Transverse colon (tissue), 4 donors: ENCODE data around the gene ACO1. TPM values are rescaled to one million over a fixed set of nuclear protein-coding genes. Genes with fewer than 3 reads are reported as not detected.

ENCODE experiments used
- DNase-seq: peaks from one replicate; pipeline ENCODE4 v3.0.0-alpha.2; 2019
- H3K27ac ChIP-seq, 4 donors: fragments of 200-600 bp; sonication (generic); 2 replicates each; pipeline ENCODE4 v1.5.1; 2016 to 2018; ENCODE audit warnings: inconsistent platforms in 4 of 4
- H3K27me3 ChIP-seq: fragments of 200-600 bp; sonication (generic); 2 replicates; pipeline ENCODE4 v1.5.1; 2017; ENCODE audit warnings: inconsistent platforms
- H3K36me3 ChIP-seq, 4 donors: fragments of 200-600 bp; sonication (generic); 2 replicates each; pipeline ENCODE4 v1.5.1; 2017 to 2019; ENCODE audit warnings: inconsistent platforms in 4 of 4
- H3K4me1 ChIP-seq, 4 donors: fragments of 200-600 bp; sonication (generic); 2 replicates each; pipeline ENCODE4 v1.5.1; 2017 to 2020; ENCODE audit warnings: inconsistent platforms in 4 of 4
- H3K4me3 ChIP-seq, 4 donors: fragments of 200-600 bp; sonication (generic); 1 replicate in 1 of 4; 2 replicates in 3 of 4; pipeline versions ENCODE4 v1.5.1 to v1.6.1; 2017 to 2019; ENCODE audit warnings: inconsistent platforms in 4 of 4
- H3K9me3 ChIP-seq, 2 donors: fragments of 200-600 bp; sonication (generic); 2 replicates each; pipeline ENCODE4 v1.5.1; 2017 to 2019; ENCODE audit warnings: inconsistent platforms in 2 of 2
- CTCF ChIP-seq, 5 experiments: fragments of 200-600 bp in 3 of 5; fragments of 450-650 bp in 2 of 5; sonication (generic) in 3 of 5; IDR thresholded peaks; 1 replicate in 2 of 5; 2 replicates in 3 of 5; pipeline ENCODE4 v1.5.1; 2016 to 2017; ENCODE audit warnings: antibody characterized with exemption in 5 of 5, inconsistent platforms in 3 of 5, mild to moderate bottlenecking in 2 of 5, moderate library complexity in 1 of 5
- EP300 ChIP-seq: sonication (generic); formaldehyde crosslinking; IDR thresholded peaks from one replicate; pipeline ENCODE4 v1.6.1; 2017; ENCODE audit warnings: antibody characterized with exemption, low read depth
- POLR2A ChIP-seq: fragments of 450-650 bp; IDR thresholded peaks from one replicate; pipeline ENCODE4 v1.6.1; 2016; ENCODE audit warnings: antibody characterized with exemption, mild to moderate bottlenecking, moderate library complexity
- POLR2AphosphoS5 ChIP-seq, 3 donors: sonication (generic); formaldehyde crosslinking; IDR thresholded peaks; one replicate each; pipeline ENCODE4 v1.6.1; 2016; ENCODE audit warnings: antibody characterized with exemption in 3 of 3
- WGBS, 2 donors: methylation state at CpG; one replicate each; pipeline ENCODE4 v1.1.5; 2018; ENCODE audit warnings: low coverage in 1 of 2; 5-methylcytosine and 5-hydroxymethylcytosine counted together
- in situ Hi-C, 4 donors: fragments of 200-750 bp; cut with MboI; loops; one replicate each; pipeline versions ENCODE4 v1.15.0 to v1.15.1; 2017; ENCODE audit warnings: low sequenced_read_pairs in 3 of 4, low pct_ligation_motif_present in 1 of 4, low pct_unique_long_range_greater_than_20kb in 1 of 4
- intact Hi-C: fragments of 100-400 bp; cut with DNase I; formaldehyde crosslinking; loops from one replicate; pipeline ENCODE4 v1.15.1; 2023; ENCODE audit warnings: low total_unique reads
- total RNA-seq, 4 donors: library from RNA; depleted of rRNA; stranded (reverse); fragments of >200 nt; gene quantifications; one replicate each; pipeline ENCODE4 v1.1.0, GENCODE V29; 2016

The ACO1 gene
- total RNA-seq, 4 donors from 2014 or later, result 10.1 to 34.5 (median 27.3) TPM

- Histone ChIP-seq H3K4me1 (no peaks in the 10 kb centered on the region), H3K4me3 (no peak overlapping the region), H3K27ac (no peak overlapping the region), H3K27me3 (no peaks in the 10 kb centered on the region), H3K36me3 (no peaks in the 10 kb centered on the region), H3K9me3 (no peaks in the 10 kb centered on the region)
- WGBS, 2 donors, result 68 to 74% methylated on average over 5 of the region's 5 CpGs
- no peak for DNase-seq
- in situ Hi-C loops, result no loop called here
- TF ChIP-seq POLR2A (no peak), POLR2AphosphoS5 (IDR thresholded peaks at IDR 0.05) (no peak), EP300 (no peak), CTCF (IDR thresholded peaks at IDR 0.05) (no peak)
- intact Hi-C loops, result no loop called here
These were observed 23.3 kb upstream of the ACO1 start for GRCh38 chr9:32360983-32361673.

- H3K4me1 ChIP-seq, result no peaks in the 10 kb centered on the region
- DNase-seq, result no peak
- no peak overlapping the region for H3K4me3 ChIP-seq
- no peak overlapping the region for H3K27ac ChIP-seq
- no peaks in the 10 kb centered on the region for H3K27me3 ChIP-seq
- no peaks in the 10 kb centered on the region for H3K9me3 ChIP-seq
- no peaks in the 10 kb centered on the region for H3K36me3 ChIP-seq
- no peak for TF ChIP-seq CTCF (IDR thresholded peaks at IDR 0.05)
- no peak for TF ChIP-seq POLR2A
- no peak for TF ChIP-seq EP300
- no peak for TF ChIP-seq POLR2AphosphoS5 (IDR thresholded peaks at IDR 0.05)
- in situ Hi-C loops, result loop anchor here in 2 of 4 donors (5.0 to 10.0 kb wide), 2 partner anchors 206 to 594 kb away; no protein-coding TSS in a partner anchor
- intact Hi-C loops, result no loop called here
These were observed 13.2 kb upstream of the ACO1 start for GRCh38 chr9:32371279-32371678.

GRCh38 chr9:32371679-32372078 lies 12.8 kb upstream of the ACO1 start:
- in situ Hi-C loops (loop anchor here in 2 of 4 donors (5.0 to 10.0 kb wide), 2 partner anchors 206 to 593 kb away; no protein-coding TSS in a partner anchor), intact Hi-C loops (no loop called here)
- H3K27me3 ChIP-seq, result no peaks in the 10 kb centered on the region
- no peak overlapping the region for H3K4me3 ChIP-seq
- WGBS, 2 donors, result 90 to 100% methylated on average over 2 of the region's 2 CpGs
- no peaks in the 10 kb centered on the region for H3K4me1 ChIP-seq
- DNase-seq, result no peak
- no peaks in the 10 kb centered on the region for H3K36me3 ChIP-seq
- H3K9me3 ChIP-seq, result no peaks in the 10 kb centered on the region
- TF ChIP-seq POLR2A (no peak), POLR2AphosphoS5 (IDR thresholded peaks at IDR 0.05) (no peak), CTCF (IDR thresholded peaks at IDR 0.05) (no peak), EP300 (no peak)
- no peak overlapping the region for H3K27ac ChIP-seq

GRCh38 chr9:32376285-32376684 lies 8.2 kb upstream of the ACO1 start:
- Histone ChIP-seq H3K4me1 (peaks cover 0 to 6% (median 0%) of the 10 kb centered on the region in 4 donors), H3K27me3 (no peaks in the 10 kb centered on the region), H3K27ac (no peak overlapping the region), H3K4me3 (no peak overlapping the region), H3K36me3 (no peaks in the 10 kb centered on the region), H3K9me3 (no peaks in the 10 kb centered on the region)
- no peak for TF ChIP-seq POLR2A
- TF ChIP-seq EP300, result no peak
- TF ChIP-seq POLR2AphosphoS5 (IDR thresholded peaks at IDR 0.05), result no peak
- no peak for TF ChIP-seq CTCF (IDR thresholded peaks at IDR 0.05)
- in situ Hi-C loops (loop anchor here (10.0 to 25.0 kb wide), 3 partner anchors 586 to 611 kb away; no protein-coding TSS in a partner anchor), intact Hi-C loops (loop anchor here (5.0 kb wide), 1 partner anchor 591 kb away; no protein-coding TSS in a partner anchor)
- 30 to 80% methylated on average over 1 to 2 of the region's 2 CpGs for WGBS, 2 donors
- no peak for DNase-seq
